HEK293 (cell line): ENCODE data around the gene PCK1.

Source experiments
- CTCF ChIA-PET: fragments of 350-600 bp; formaldehyde crosslinking; extraction: SDS; loops from one replicate; lab custom pipeline; 2021; ENCODE audit warnings: antibody characterized with exemption; lab: Yijun Ruan, JAX
- POLR2A ChIA-PET: fragments of 300-600 bp; formaldehyde crosslinking; extraction: SDS; loops from one replicate; lab custom pipeline; 2020; ENCODE audit warnings: antibody characterized with exemption, inconsistent platforms; lab: Yijun Ruan, JAX
- H3K27ac ChIP-seq: fragments of 200-500 bp; sonication (Bioruptor generic); 2 replicates; pipeline ENCODE4 v1.5.1; 2014; ENCODE audit warnings: low read depth, low read length, control low read depth, inconsistent platforms; ENCODE audit errors: extremely low read depth
- H3K36me3 ChIP-seq, 2 experiments: fragments of 200-500 bp in 1 of 2; sonication (Bioruptor generic) in 1 of 2; 1 replicate in 1 of 2; 2 replicates in 1 of 2; pipeline ENCODE4 v1.5.1; 2014 to 2017; ENCODE audit warnings: inconsistent platforms in 2 of 2, low read length in 2 of 2; ENCODE audit not compliant: control insufficient read depth in 2 of 2, insufficient read depth in 1 of 2
- H3K4me1 ChIP-seq: fragments of 200-500 bp; sonication (Bioruptor generic); 2 replicates; pipeline ENCODE4 v1.5.1; 2014; ENCODE audit warnings: mild to moderate bottlenecking, low read length, inconsistent platforms; ENCODE audit not compliant: control insufficient read depth, insufficient read depth
- H3K4me3 ChIP-seq: 2 replicates; pipeline ENCODE4 v1.5.1; 2011; ENCODE audit warnings: low read depth, mild to moderate bottlenecking, control low read depth, low read length, moderate library complexity
- H3K9me3 ChIP-seq: fragments of 200-500 bp; sonication (Bioruptor generic); 2 replicates; pipeline ENCODE4 v1.5.1; 2014; ENCODE audit warnings: low read depth, low read length, inconsistent platforms; ENCODE audit not compliant: control insufficient read depth, insufficient read depth
- IKZF3 ChIP-seq: fragments of 450-650 bp; IDR thresholded peaks from 2 replicates; pipeline ENCODE4 v1.5.0; 2018; ENCODE audit warnings: missing biosample characterization, mild to moderate bottlenecking, missing genetic modification characterization, moderate library complexity
- PRDM4 ChIP-seq: fragments of 450-650 bp; formaldehyde crosslinking; IDR thresholded peaks from 2 replicates; pipeline ENCODE4 v1.5.1; 2017; ENCODE audit warnings: missing biosample characterization, missing genetic modification characterization
- ZBTB1 ChIP-seq: fragments of 450-650 bp; formaldehyde crosslinking; IDR thresholded peaks from 2 replicates; pipeline ENCODE4 v1.5.1; 2016; ENCODE audit warnings: missing biosample characterization, missing genetic modification characterization
- ZNF140 ChIP-seq: fragments of 450-650 bp; formaldehyde crosslinking; IDR thresholded peaks from 2 replicates; pipeline ENCODE4 v1.5.1; 2016; ENCODE audit warnings: missing biosample characterization, missing genetic modification characterization
- ZNF175 ChIP-seq: fragments of 450-650 bp; formaldehyde crosslinking; IDR thresholded peaks from 2 replicates; pipeline ENCODE4 v1.5.1; 2016; ENCODE audit warnings: missing biosample characterization, missing genetic modification characterization
- ZNF350 ChIP-seq: fragments of 450-650 bp; formaldehyde crosslinking; IDR thresholded peaks from 2 replicates; pipeline ENCODE4 v1.5.0; 2017; ENCODE audit warnings: missing biosample characterization, mild to moderate bottlenecking, missing genetic modification characterization
- ZNF677 ChIP-seq: fragments of 450-650 bp; IDR thresholded peaks from 2 replicates; pipeline ENCODE4 v1.5.0; 2018; ENCODE audit warnings: missing biosample characterization, mild to moderate bottlenecking, missing genetic modification characterization, moderate library complexity
- ZNF76 ChIP-seq: fragments of 450-650 bp; formaldehyde crosslinking; IDR thresholded peaks from 2 replicates; pipeline ENCODE4; 2016; ENCODE audit warnings: low read depth, missing biosample characterization, missing genetic modification characterization, borderline replicate concordance
- ZSCAN18 ChIP-seq: fragments of 450-650 bp; formaldehyde crosslinking; IDR thresholded peaks from 2 replicates; pipeline ENCODE4 v1.5.1; 2016; ENCODE audit warnings: missing biosample characterization, missing genetic modification characterization
- TF ChIP-seq, protein P1 (sequence below): sonication (generic); formaldehyde crosslinking; IDR thresholded peaks from 2 replicates; pipeline ENCODE4 v1.8.1; 2022; ENCODE audit warnings: mild to moderate bottlenecking, moderate library complexity, missing genetic modification reagents
- TF ChIP-seq, protein P2 (sequence below): fragments of 450-650 bp; formaldehyde crosslinking; IDR thresholded peaks from 2 replicates; pipeline ENCODE4 v1.5.1; 2016; ENCODE audit warnings: missing biosample characterization, missing genetic modification characterization

PCK1 gene

GRCh38 chr20:57559658-57560553 is 1.0 kb upstream of the PCK1 start (continued):
- no peak for TF ChIP-seq PRDM4 (tag by site-specific recombination)
- TF ChIP-seq ZNF140 (tag by site-specific recombination): no peak
- no peak for TF ChIP-seq IKZF3

DNA sequence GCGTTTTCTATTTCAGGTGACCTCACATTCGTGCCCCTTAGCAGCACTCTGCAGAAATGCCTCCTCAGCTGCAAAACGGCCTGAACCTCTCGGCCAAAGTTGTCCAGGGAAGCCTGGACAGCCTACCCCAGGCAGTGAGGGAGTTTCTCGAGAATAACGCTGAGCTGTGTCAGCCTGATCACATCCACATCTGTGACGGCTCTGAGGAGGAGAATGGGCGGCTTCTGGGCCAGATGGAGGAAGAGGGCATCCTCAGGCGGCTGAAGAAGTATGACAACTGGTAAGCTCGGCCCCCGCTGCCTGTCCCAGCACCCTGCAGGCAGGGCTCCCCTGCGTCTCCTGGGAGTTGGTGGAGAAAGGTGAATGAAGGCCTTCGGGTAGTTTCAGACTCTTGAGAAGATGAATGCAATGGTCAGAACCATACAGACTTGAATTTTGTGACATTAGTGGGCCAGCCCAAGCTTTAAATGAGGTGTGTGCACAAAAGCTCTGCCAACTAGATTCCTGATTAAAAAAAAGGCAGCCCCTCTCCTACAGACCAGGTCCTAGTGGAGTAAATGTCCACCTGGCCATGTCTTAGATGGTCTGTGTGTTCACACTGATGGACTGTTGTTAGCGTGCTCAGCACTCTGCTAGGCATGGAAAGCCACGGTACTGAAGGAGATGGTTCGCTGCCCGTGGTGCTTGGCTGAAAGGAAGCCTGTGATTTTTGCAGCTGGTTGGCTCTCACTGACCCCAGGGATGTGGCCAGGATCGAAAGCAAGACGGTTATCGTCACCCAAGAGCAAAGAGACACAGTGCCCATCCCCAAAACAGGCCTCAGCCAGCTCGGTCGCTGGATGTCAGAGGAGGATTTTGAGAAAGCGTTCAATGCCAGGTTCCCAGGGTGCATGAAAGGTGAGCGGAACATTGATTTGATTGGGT is 708 bp downstream of the PCK1 start:
- ChIA-PET CTCF (interaction anchor here (0.6 to 4.8 kb wide), 5 partner anchors 9 to 32 kb away, joined by 3 to 21 read pairs (median 3); no protein-coding TSS in a partner anchor), POLR2A (no interaction called here)
- H3K27ac ChIP-seq: no peak overlapping the region
- H3K4me1 ChIP-seq: no peaks in the 10 kb centered on the region
- peaks cover 0 to 15% of the 10 kb centered on the region in 2 experiments; a peak in 1 of 3 replicates for H3K36me3 ChIP-seq
- H3K4me3 ChIP-seq: no peak overlapping the region
- H3K9me3 ChIP-seq: no peaks in the 10 kb centered on the region
- TF ChIP-seq ZNF175 (no peak), ZNF350 (tag by site-specific recombination) (no peak), ZSCAN18 (tag by site-specific recombination) (no peak), ZNF76 (tag by site-specific recombination) (no peak), ZNF677 (tag by site-specific recombination) (no peak), ZBTB1 (tag by site-specific recombination) (no peak)
- TF ChIP-seq, protein P1, sequence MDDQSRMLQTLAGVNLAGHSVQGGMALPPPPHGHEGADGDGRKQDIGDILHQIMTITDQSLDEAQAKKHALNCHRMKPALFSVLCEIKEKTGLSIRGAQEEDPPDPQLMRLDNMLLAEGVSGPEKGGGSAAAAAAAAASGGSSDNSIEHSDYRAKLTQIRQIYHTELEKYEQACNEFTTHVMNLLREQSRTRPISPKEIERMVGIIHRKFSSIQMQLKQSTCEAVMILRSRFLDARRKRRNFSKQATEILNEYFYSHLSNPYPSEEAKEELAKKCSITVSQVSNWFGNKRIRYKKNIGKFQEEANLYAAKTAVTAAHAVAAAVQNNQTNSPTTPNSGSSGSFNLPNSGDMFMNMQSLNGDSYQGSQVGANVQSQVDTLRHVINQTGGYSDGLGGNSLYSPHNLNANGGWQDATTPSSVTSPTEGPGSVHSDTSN (CRISPR knock-in tag): no peak
- TF ChIP-seq, protein P2, sequence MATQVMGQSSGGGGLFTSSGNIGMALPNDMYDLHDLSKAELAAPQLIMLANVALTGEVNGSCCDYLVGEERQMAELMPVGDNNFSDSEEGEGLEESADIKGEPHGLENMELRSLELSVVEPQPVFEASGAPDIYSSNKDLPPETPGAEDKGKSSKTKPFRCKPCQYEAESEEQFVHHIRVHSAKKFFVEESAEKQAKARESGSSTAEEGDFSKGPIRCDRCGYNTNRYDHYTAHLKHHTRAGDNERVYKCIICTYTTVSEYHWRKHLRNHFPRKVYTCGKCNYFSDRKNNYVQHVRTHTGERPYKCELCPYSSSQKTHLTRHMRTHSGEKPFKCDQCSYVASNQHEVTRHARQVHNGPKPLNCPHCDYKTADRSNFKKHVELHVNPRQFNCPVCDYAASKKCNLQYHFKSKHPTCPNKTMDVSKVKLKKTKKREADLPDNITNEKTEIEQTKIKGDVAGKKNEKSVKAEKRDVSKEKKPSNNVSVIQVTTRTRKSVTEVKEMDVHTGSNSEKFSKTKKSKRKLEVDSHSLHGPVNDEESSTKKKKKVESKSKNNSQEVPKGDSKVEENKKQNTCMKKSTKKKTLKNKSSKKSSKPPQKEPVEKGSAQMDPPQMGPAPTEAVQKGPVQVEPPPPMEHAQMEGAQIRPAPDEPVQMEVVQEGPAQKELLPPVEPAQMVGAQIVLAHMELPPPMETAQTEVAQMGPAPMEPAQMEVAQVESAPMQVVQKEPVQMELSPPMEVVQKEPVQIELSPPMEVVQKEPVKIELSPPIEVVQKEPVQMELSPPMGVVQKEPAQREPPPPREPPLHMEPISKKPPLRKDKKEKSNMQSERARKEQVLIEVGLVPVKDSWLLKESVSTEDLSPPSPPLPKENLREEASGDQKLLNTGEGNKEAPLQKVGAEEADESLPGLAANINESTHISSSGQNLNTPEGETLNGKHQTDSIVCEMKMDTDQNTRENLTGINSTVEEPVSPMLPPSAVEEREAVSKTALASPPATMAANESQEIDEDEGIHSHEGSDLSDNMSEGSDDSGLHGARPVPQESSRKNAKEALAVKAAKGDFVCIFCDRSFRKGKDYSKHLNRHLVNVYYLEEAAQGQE (tag by site-specific recombination): peak; percentile 58; the same call in 1 of the 2 replicates
